ENCODE data around the gene SSBP3. TPM values are rescaled to one million over a fixed set of nuclear protein-coding genes. Genes with fewer than 3 reads are reported as not detected.
A peak's percentile ranks its signal among the peaks of the same experiment; 100 is the strongest.

The SSBP3 gene
- total RNA-seq, 1 donor from 2014 or later = 161 TPM

- peak overlapping the region; percentile 67 for H3K27ac Mint-ChIP-seq
- peaks cover 33% of the 10 kb centered on the region for H3K4me1 Mint-ChIP-seq (ENCODE audit: low read depth)
- H3K27me3 Mint-ChIP-seq = peaks cover 4% of the 10 kb centered on the region
- H3K9me3 Mint-ChIP-seq (ENCODE audit: low read depth) = no peaks in the 10 kb centered on the region
- DNase-seq (ENCODE audit: low spot score, unreplicated experiment) = no peak
- no peak overlapping the region for H3K4me3 Mint-ChIP-seq (ENCODE audit: low read depth)
- no peaks in the 10 kb centered on the region for H3K36me3 Mint-ChIP-seq (ENCODE audit: insufficient read depth)
- no peak for TF ChIP-seq CTCF (IDR thresholded peaks at IDR 0.05; ENCODE audit: unreplicated experiment)
Observed at GRCh38 chr1:54409156-54410142, 3.3 kb upstream of the SSBP3 start.

- no peak for TF ChIP-seq CTCF (IDR thresholded peaks at IDR 0.05; ENCODE audit: unreplicated experiment)
- Mint-ChIP-seq H3K36me3 (ENCODE audit: insufficient read depth) (peaks cover 3% of the 10 kb centered on the region), H3K4me1 (ENCODE audit: low read depth) (peaks cover 41% of the 10 kb centered on the region), H3K4me3 (ENCODE audit: low read depth) (peak overlapping the region; percentile 87), H3K9me3 (ENCODE audit: low read depth) (no peaks in the 10 kb centered on the region), H3K27me3 (no peaks in the 10 kb centered on the region), H3K27ac (peak overlapping the region; percentile 97)
- DNase-seq (ENCODE audit: low spot score, unreplicated experiment) = no peak
Observed at GRCh38 chr1:54408147-54409066, 2.2 kb upstream of the SSBP3 start.

DNA sequence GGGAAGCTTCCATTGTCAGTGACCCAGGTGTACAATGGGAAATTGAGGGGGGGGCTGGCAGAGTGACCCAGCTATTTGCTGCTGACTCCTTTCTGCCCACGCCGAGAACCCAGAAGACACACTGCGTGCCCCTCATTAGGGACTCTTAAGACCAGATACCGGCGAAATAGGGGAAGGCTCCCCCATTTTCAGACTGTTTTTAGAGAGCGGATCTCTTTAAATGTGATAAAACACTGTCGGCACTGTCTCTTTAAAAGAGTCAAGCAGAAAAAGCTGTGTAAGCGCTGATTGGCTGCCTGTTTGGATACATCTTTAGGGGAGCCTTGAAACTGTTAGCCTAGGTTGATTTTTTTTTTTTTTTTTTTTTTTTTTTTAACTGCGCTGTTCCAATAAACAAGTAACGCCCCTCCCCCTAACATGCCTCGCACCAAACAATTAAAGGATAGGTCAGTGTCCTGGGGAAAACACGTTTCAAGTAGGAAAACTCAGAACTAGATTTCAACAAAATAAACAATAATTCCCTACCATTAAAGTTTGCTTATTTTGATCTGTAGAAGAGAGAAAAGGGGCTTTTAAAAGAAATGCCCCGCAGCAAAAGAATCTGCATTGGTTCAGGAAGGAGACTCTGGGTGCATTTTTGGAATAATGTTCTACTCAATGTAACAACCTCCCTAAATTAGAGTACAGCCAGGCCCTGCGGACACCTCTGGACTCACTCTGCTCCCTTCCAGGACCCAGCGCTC is 1.4 kb upstream of the SSBP3 start:
- peaks cover 48% of the 10 kb centered on the region for H3K4me1 Mint-ChIP-seq (ENCODE audit: low read depth)
- H3K27ac Mint-ChIP-seq = peak overlapping the region; percentile 97
- peaks cover 10% of the 10 kb centered on the region for H3K36me3 Mint-ChIP-seq (ENCODE audit: insufficient read depth)
- no peaks in the 10 kb centered on the region for H3K27me3 Mint-ChIP-seq
- TF ChIP-seq CTCF (IDR thresholded peaks at IDR 0.05; ENCODE audit: unreplicated experiment) = no peak
- no peaks in the 10 kb centered on the region for H3K9me3 Mint-ChIP-seq (ENCODE audit: low read depth)
- no peak for DNase-seq (ENCODE audit: low spot score, unreplicated experiment)
- peak overlapping the region; percentile 87 for H3K4me3 Mint-ChIP-seq (ENCODE audit: low read depth)

DNA sequence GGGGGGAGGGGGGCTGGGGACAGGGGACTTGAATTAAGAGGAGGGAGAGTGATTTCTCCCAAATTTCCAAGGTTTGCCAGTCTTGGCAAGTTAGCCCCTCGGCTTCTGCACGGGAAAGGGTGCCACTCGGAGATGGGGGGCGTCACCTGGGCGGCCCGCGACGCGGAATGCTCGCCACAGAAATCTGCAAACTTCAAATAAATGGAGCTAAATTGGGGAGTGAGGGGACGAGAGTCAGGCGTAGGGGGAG is 885 bp upstream of the SSBP3 start:
- no peaks in the 10 kb centered on the region for H3K9me3 Mint-ChIP-seq (ENCODE audit: low read depth)
- peak overlapping the region; percentile 97 for H3K27ac Mint-ChIP-seq
- peak overlapping the region; percentile 87 for H3K4me3 Mint-ChIP-seq (ENCODE audit: low read depth)
- H3K36me3 Mint-ChIP-seq (ENCODE audit: insufficient read depth) = peaks cover 12% of the 10 kb centered on the region
- H3K4me1 Mint-ChIP-seq (ENCODE audit: low read depth) = peaks cover 53% of the 10 kb centered on the region
- TF ChIP-seq CTCF (IDR thresholded peaks at IDR 0.05; ENCODE audit: unreplicated experiment) = no peak
- H3K27me3 Mint-ChIP-seq = no peaks in the 10 kb centered on the region
- peak; percentile 47 for DNase-seq (ENCODE audit: low spot score, unreplicated experiment)

- DNase-seq (ENCODE audit: low spot score, unreplicated experiment) = no peak
- no peak for TF ChIP-seq CTCF (IDR thresholded peaks at IDR 0.05; ENCODE audit: unreplicated experiment)
- Mint-ChIP-seq H3K9me3 (ENCODE audit: low read depth) (no peaks in the 10 kb centered on the region), H3K36me3 (ENCODE audit: insufficient read depth) (peaks cover 22% of the 10 kb centered on the region), H3K27ac (no peak overlapping the region), H3K4me1 (ENCODE audit: low read depth) (peaks cover 62% of the 10 kb centered on the region), H3K4me3 (ENCODE audit: low read depth) (peak overlapping the region; percentile 52), H3K27me3 (no peaks in the 10 kb centered on the region)
Observed at GRCh38 chr1:54405898-54406293, 298 bp downstream of the SSBP3 start.
